DMS 273 (cell line): ENCODE results near the gene SLC35F6.

ENCODE experiments used
- DNase-seq: peaks from one replicate; lab custom pipeline; 2025; ENCODE audit not compliant: unreplicated experiment; lab: John Stamatoyannopoulos, UW

Gene SLC35F6

GRCh38 chr2:26764078-26764887 is at the start of gene SLC35F6:
Gene SLC35F6 (plus strand): TSS chr2:26764284. CDS start chr2:26764350, 66 bp downstream.
- DNase-seq, result peak; percentile 94

GRCh38 chr2:26715528-26716270 is 48.4 kb upstream of the SLC35F6 start:
- DNase-seq, result no peak

- no peak for DNase-seq
These were observed 47.7 kb upstream of the SLC35F6 start for GRCh38 chr2:26716340-26716739.

GRCh38 chr2:26716769-26717168 is 47.3 kb upstream of the SLC35F6 start:
- DNase-seq, result no peak

- peak; percentile 28 for DNase-seq
These were observed 46.7 kb upstream of the SLC35F6 start for GRCh38 chr2:26717362-26717761.

- no peak for DNase-seq
These were observed 45.0 kb upstream of the SLC35F6 start for GRCh38 chr2:26718949-26719686.

- DNase-seq, result peak; percentile 45
These were observed 43.6 kb upstream of the SLC35F6 start for GRCh38 chr2:26720322-26721114.

GRCh38 chr2:26721115-26722032 is 42.7 kb upstream of the SLC35F6 start:
- peak; percentile 53 for DNase-seq

GRCh38 chr2:26722328-26722727 is 41.8 kb upstream of the SLC35F6 start:
- no peak for DNase-seq

- DNase-seq, result no peak
These were observed 41.2 kb upstream of the SLC35F6 start for GRCh38 chr2:26722911-26723310.

GRCh38 chr2:26723475-26723874 is 40.6 kb upstream of the SLC35F6 start:
- no peak for DNase-seq

GRCh38 chr2:26723991-26724750 is 39.9 kb upstream of the SLC35F6 start:
- DNase-seq, result peak; percentile 58

- DNase-seq, result peak; percentile 43
These were observed 39.1 kb upstream of the SLC35F6 start for GRCh38 chr2:26724784-26725520.

GRCh38 chr2:26725521-26725820 is 38.6 kb upstream of the SLC35F6 start:
- peak; percentile 50 for DNase-seq

- DNase-seq, result no peak
These were observed 37.9 kb upstream of the SLC35F6 start for GRCh38 chr2:26726228-26726627.

GRCh38 chr2:26727641-26728561 is 36.2 kb upstream of the SLC35F6 start:
- no peak for DNase-seq

GRCh38 chr2:26729311-26729710 is 34.8 kb upstream of the SLC35F6 start:
- DNase-seq, result no peak
